VCaP (cell line): ENCODE measurements around the gene MICAL1.

Source experiments
- H3K27ac ChIP-seq: fragments of 450-650 bp; 2 replicates; pipeline ENCODE4 v1.5.1; 2017
- TF ChIP-seq, protein P1 (sequence below): fragments of 450-650 bp; conservative IDR thresholded peaks from 2 replicates; pipeline ENCODE4 v1.5.1; 2017; ENCODE audit warnings: mild to moderate bottlenecking, moderate library complexity

Gene MICAL1, protein sequence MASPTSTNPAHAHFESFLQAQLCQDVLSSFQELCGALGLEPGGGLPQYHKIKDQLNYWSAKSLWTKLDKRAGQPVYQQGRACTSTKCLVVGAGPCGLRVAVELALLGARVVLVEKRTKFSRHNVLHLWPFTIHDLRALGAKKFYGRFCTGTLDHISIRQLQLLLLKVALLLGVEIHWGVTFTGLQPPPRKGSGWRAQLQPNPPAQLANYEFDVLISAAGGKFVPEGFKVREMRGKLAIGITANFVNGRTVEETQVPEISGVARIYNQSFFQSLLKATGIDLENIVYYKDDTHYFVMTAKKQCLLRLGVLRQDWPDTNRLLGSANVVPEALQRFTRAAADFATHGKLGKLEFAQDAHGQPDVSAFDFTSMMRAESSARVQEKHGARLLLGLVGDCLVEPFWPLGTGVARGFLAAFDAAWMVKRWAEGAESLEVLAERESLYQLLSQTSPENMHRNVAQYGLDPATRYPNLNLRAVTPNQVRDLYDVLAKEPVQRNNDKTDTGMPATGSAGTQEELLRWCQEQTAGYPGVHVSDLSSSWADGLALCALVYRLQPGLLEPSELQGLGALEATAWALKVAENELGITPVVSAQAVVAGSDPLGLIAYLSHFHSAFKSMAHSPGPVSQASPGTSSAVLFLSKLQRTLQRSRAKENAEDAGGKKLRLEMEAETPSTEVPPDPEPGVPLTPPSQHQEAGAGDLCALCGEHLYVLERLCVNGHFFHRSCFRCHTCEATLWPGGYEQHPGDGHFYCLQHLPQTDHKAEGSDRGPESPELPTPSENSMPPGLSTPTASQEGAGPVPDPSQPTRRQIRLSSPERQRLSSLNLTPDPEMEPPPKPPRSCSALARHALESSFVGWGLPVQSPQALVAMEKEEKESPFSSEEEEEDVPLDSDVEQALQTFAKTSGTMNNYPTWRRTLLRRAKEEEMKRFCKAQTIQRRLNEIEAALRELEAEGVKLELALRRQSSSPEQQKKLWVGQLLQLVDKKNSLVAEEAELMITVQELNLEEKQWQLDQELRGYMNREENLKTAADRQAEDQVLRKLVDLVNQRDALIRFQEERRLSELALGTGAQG

DNA sequence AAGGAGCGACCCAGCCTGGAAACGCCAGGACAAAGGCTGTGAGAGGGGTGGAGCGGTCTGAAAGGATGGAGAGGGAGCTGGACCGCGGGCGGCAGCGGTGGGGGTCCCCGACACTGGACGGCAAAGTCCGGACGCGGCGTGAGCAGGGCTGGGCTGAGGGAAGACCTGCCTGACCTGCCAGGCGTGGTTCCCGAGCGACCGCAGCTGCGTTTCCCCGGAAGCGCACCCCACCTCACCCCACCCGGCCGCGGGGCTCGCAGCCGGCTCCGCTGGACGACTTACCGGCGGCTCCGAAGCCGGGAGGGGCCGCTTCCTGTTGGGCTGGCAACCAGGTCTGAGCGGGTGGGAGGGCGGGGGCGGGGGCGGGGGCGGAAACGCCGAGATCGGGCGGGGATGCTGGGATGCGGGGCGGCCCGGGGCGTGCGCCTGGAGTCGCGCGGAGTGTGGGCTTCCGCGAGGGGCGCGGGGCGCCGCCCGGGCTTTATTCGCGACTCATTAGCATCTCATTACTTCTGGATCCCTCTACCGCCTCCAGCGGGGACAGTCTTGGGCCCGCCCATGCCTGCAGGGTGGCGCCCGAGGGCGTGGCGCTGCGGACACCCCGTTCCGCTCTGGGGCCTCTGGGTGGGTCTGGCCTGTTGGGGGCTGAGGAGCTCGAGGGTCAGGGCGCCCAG is at the start of gene MICAL1:
MICAL1 (minus strand) TSS at position 336 of the 674 bp plus-strand sequence. CDS start 1,576 bp downstream, outside the sequence.
- H3K27ac ChIP-seq = peak within 1 kb of the TSS; percentile 78

DNA sequence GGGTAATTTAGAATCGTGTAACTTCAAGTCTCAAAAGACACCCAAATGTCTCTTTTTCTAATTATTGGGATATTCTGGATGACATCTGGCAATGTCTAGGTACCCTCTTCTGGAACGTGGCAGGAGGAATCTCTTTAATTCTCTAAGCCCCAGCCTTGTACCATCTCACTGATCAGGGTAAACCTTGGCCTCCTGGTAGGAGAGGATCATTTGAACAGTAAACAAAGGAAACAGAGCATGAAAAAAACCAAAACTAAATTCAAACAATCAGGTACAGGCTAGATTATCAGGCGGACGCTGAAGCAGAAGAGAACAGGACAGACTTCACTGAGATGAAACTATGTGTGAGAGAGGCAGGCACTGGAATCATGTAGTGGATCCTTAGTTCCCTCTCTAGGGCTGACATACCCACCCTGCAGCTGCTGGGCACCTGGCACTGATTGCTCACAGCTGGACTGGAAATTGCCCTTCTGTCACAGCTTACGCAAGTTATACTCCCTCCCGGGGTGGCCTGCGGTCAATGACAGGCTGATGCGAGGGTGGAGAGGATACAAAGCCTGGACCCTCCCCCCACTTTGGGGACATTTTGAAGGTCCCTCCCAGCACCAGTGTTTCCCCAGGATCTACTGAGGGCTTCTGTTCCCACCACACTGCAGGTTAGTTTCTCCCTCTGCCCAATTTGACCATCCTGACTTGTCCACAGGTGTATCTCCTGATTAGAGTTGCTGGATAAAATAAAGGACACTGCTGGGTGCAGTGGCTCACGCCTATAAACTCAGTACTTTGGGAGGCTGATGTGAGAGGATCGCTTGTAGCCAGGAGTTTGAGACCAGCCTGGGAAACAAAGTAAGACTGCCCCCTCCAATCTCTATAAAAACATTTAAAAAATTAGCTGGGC is 48.0 kb upstream of the MICAL1 start:
- TF ChIP-seq, protein P1, sequence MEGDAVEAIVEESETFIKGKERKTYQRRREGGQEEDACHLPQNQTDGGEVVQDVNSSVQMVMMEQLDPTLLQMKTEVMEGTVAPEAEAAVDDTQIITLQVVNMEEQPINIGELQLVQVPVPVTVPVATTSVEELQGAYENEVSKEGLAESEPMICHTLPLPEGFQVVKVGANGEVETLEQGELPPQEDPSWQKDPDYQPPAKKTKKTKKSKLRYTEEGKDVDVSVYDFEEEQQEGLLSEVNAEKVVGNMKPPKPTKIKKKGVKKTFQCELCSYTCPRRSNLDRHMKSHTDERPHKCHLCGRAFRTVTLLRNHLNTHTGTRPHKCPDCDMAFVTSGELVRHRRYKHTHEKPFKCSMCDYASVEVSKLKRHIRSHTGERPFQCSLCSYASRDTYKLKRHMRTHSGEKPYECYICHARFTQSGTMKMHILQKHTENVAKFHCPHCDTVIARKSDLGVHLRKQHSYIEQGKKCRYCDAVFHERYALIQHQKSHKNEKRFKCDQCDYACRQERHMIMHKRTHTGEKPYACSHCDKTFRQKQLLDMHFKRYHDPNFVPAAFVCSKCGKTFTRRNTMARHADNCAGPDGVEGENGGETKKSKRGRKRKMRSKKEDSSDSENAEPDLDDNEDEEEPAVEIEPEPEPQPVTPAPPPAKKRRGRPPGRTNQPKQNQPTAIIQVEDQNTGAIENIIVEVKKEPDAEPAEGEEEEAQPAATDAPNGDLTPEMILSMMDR = no peak
- H3K27ac ChIP-seq = peak overlapping the region; percentile 97

More for the DNA sequence above, at the start of gene MICAL1:
- TF ChIP-seq, protein P1 = peak; percentile 34

DNA sequence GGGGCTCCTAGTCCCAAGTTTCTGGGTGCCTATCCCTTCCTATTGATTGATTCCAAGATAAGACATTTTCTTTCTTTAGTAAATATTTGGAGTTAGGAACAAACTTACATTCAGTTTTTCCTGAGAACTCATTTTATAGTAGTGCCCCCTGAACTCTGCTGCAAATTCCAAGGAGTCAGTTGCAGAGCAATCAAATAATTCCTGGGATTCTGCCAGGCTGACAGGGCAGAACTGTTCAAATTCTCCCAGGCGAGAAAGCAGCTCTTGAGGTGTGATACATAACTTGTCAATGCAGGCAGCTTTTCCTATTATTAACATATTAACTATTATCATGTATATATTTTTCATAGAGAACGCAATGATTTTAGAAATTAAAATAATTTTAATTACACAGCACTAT is 43.4 kb upstream of the MICAL1 start:
- no peak overlapping the region for H3K27ac ChIP-seq
- TF ChIP-seq, protein P1 = no peak

DNA sequence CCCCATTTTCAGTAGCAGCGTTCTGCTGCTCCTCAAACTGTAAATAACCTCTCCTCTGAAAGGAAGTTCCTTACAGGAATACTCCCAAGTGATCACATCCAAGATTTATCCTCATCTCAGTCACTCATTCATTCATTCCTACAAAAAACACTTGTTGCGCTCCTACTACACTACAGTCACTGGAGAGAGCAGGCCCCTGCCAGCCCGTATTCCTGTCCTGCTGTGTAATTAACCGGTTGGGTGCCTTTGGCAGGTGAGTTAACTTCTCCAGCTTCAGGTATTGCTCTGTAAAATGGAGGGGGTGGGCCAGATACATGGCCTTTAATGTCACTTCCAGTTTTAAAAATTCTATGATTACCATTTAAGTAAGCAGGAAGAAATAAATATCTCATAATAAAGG is 42.5 kb upstream of the MICAL1 start:
- TF ChIP-seq, protein P1 = no peak
- H3K27ac ChIP-seq = no peak overlapping the region

DNA sequence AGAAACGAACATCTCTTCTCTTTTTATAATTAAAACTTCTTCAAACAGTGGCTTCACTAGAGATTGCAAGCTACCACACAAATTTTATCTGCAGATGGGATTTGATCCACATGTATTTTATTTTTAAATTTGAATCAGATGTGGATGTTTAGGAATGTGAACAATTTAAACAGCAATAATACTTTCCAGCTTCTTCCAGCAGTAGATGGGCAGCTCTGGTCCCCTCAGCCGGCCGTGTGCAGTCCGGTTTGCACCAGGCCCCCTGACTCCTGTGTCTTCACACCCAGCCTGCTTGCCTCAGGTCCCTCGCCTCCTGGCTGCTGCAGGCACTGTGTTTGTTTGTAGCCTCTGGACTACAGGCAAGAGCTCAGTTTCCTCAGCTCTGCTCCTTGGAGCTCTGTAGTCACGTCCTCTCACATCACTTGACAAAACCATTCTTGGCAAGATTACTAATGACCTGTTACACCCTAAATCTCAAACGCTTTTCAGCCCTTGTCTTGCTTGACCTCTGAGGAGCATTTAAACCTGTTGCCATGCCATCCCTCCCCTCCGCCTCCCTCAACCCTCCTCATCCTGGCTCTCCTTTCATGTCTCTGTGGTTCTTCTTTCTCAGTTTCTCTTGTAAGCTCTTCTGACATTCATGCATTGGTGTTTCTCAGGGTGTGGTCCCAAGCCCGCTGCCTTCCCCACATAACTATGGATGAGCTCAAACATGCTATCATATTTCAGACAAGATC is 40.6 kb upstream of the MICAL1 start:
- no peak overlapping the region for H3K27ac ChIP-seq
- TF ChIP-seq, protein P1 = no peak

DNA sequence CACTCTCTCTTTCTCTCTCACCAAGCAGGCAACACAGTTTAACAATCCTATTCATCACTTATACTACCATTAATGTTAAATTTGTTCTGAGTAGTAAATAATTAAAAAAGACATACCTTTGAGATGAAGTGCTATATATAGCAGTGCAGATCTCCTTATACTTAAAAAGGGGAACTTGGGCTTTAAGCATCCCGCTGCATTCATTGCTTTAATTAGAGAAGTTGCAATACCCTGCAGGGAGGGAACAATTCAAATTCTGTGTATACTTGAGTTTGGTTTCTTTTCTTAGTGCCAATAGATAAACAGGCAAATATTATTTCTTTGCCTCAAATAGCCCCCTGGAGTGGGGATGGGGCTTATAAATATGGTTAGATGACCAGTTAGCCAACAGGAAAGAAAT is 38.3 kb upstream of the MICAL1 start:
- no peak overlapping the region for H3K27ac ChIP-seq
- TF ChIP-seq, protein P1 = no peak
